CD4-positive, alpha-beta T cell treated with Interleukin-21 for 1 hour (primary cell): ENCODE results near the gene MATN1.

Source experiments
- DNase-seq: peaks from one replicate; pipeline ENCODE4 v3.0.0-alpha.2; 2020

Gene MATN1

GRCh38 chr1:30678209-30678608, 45.2 kb downstream of the MATN1 start:
- DNase-seq = no peak

GRCh38 chr1:30677471-30677870, 45.9 kb downstream of the MATN1 start:
- DNase-seq = no peak

GRCh38 chr1:30675761-30676160, 47.6 kb downstream of the MATN1 start:
- no peak for DNase-seq

- no peak for DNase-seq
These were observed 48.1 kb downstream of the MATN1 start for GRCh38 chr1:30675289-30675688.

GRCh38 chr1:30673395-30673794, 50.0 kb downstream of the MATN1 start:
- no peak for DNase-seq

- DNase-seq = no peak
These were observed 50.7 kb downstream of the MATN1 start for GRCh38 chr1:30672661-30673060.

GRCh38 chr1:30670240-30671060, 52.9 kb downstream of the MATN1 start:
- DNase-seq = no peak

- DNase-seq = no peak
These were observed 54.6 kb downstream of the MATN1 start for GRCh38 chr1:30668546-30669327.

- DNase-seq = no peak
These were observed 55.4 kb downstream of the MATN1 start for GRCh38 chr1:30668024-30668423.

- no peak for DNase-seq
These were observed 56.6 kb downstream of the MATN1 start for GRCh38 chr1:30666756-30667273.

GRCh38 chr1:30665216-30666010, 58.0 kb downstream of the MATN1 start:
- DNase-seq = no peak

- no peak for DNase-seq
These were observed 59.2 kb downstream of the MATN1 start for GRCh38 chr1:30664103-30664755.

- no peak for DNase-seq
These were observed 59.7 kb downstream of the MATN1 start for GRCh38 chr1:30663596-30664091.

GRCh38 chr1:30662291-30662840, 61.0 kb downstream of the MATN1 start:
- no peak for DNase-seq

GRCh38 chr1:30661311-30661710, 62.1 kb downstream of the MATN1 start:
- no peak for DNase-seq
